ENCODE data around the gene IGSF3.
"Not testable (repeated sequence)": the region's sequence is repeated elsewhere in the genome, so short reads cannot be mapped to it uniquely, and the experiment has no call there.

IGSF3 gene

DNA sequence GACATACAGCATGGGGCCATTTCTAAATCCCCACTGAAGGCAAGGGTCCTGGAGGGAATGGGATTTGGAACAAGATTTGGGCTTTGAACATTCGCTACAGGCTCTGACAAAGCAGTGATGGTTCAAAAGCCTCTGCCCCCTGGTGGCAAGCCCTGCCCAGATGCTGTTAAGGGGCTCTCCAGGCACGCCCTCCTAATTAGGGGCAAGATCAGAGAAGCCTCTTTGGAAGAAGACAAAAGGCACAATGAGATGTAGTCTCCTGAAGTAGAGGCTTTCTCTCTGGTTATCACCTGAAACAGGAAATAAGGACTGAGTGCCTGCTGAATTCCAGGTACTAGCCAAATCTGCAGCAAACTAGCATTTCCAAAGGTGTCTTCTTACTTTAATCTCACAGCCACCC lies 37.5 kb downstream of the IGSF3 start:
- not testable (repeated sequence) for DNase-seq (ENCODE audit: low read depth)

DNA sequence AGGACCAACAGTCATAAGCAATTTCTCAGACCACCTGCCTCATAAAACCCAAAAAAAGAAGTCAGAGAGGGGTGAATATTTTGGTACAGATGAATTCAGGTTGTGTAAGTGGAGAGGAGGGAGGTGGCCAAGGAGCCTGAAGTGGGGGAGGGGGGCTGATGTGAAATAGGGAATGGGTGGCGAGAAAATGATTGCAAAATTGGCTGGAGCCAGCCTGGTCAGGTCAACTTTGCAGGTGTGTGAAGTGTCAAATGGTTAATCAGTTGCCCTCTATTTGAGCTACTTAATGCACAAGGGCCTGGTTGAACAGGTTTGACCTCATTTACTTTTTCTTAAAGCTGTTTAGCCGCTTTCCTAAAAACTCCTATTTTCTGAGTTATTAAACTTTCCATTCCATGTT lies 38.1 kb downstream of the IGSF3 start:
- DNase-seq (ENCODE audit: low read depth) = not testable (repeated sequence)

DNA sequence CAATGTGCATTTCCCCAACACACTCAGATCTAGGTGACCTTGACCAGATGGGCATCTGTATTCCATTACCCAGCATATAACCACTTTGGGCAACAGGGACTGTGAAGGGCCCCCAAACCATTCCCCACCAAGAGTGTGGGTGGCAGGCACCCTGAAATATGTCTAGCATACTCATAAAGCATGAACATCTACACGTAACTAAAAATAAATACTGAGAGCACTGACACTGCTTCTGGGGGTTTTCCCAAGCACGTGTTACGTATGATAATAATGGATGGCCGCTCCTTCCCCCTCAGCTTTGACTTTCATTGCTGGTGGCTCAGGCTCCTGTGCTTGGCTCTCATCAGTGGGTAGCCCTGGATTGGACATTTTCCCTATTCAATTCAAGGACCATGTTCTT lies 39.1 kb downstream of the IGSF3 start:
- DNase-seq (ENCODE audit: low read depth) = no peak

DNA sequence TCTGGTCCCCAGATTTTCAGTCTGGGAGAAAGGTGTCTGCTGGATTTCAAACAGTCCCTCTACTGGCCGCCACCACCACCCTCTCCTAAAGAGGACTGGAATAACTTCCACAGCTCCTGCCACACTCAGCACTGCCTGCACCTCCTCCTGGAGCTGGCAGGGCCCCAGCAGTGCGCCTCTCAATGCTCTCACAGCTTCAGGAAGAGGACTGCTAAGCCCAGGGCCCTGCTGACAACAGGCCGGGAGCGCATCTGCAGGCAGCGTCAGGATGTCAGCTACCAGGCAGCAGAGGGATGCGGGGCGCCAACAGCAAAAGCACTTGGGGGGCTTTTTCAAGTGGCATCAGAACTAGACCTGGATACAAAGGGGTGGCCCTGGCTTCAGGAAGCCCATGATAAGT lies 40.2 kb downstream of the IGSF3 start:
- not testable (repeated sequence) for DNase-seq (ENCODE audit: low read depth)

DNA sequence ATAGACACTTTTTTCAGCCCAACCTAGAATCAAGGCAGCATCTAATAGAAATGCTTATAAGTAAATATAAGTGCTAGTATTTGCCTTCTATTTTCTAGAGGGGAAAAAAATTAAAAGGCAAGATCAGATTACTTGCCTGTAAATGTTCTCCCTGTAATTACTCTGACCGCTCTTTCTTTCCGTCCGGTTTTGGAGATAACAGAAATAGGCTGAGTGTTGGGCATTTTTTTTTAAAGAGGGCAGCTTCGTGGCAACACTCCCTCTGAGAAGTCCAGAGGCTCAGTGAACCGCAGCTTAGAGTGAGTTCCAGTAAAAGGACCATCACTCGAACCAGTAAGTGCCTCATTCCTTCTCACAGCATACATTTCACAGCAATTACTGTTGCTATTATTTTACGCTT lies 40.6 kb downstream of the IGSF3 start:
- DNase-seq (ENCODE audit: low read depth) = not testable (repeated sequence)

DNA sequence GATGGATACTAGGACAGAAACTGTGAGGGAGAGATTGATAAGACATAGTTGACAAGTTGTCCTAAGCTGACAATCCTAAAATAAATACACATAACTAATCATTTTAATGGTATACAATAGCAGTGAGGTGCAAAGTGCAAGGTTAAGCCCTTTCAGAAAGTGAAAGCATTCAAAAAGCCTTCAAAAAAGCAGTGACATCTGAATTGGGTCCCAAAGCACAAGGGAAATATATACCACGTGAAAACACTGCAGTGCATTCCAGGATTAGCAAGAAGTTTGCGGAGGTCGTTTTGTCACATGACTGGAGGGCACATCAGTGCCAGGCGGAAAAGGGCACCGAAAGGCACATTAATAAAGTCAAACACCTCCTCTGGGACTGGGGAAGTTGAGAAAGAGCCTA lies 42.4 kb downstream of the IGSF3 start:
- DNase-seq (ENCODE audit: low read depth) = not testable (repeated sequence)

DNA sequence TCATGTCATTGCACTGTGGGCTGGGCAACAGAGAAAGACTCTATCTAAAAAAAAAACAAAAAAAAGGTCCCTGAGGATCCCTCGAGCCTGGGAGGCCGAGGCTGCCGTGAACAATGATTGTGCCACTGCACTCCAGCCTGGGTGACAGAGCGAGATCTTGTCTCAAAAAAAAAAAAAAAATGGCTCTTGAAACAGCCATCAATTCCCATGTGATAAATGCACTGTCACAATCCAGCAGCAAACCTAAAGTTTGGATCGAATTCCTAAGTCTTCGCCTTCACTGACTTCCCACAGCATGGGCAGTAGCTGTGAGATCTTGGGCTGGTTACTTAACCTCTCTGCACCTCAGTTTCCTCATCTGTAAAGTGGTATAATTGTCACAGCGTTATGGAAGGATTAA lies 43.5 kb downstream of the IGSF3 start:
- no peak for DNase-seq (ENCODE audit: low read depth)

DNA sequence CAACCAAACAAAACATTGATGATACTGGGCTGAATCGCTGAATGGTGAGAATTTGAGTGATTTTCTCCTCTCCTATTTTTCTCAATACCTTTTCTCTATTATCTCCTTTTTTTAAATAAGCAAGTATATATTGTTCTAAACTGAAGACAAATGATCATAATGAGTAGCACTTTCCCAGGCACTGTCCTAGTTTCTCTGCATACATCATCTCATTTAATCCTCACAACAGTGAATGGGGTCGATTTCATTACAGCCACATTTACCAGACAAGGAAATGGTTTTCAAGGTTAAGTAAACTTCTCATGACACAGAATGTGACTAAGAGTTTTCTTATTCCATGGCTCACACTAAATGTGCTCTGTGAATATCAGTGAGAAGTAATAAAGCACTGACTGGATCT lies 45.0 kb downstream of the IGSF3 start:
- not testable (repeated sequence) for DNase-seq (ENCODE audit: low read depth)

DNA sequence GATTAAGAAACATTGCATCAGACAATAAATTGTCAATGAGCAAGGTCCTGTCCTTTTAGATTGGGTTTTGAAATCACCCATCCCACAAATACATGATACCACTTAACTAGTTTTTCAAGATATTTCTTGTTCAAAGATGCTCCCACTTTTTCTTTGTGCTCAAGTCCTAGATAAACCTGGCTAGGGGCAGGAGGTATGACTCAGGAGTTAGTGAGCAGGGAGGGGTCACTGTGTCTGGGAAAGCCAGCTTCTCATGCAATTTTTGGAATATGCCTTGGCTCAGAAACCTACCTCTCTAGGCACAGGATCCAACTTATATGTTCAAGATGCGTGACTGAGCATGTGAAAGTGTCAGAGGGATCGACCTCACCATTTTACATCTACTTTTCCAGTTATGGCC lies 45.8 kb downstream of the IGSF3 start:
- DNase-seq (ENCODE audit: low read depth) = not testable (repeated sequence)

DNA sequence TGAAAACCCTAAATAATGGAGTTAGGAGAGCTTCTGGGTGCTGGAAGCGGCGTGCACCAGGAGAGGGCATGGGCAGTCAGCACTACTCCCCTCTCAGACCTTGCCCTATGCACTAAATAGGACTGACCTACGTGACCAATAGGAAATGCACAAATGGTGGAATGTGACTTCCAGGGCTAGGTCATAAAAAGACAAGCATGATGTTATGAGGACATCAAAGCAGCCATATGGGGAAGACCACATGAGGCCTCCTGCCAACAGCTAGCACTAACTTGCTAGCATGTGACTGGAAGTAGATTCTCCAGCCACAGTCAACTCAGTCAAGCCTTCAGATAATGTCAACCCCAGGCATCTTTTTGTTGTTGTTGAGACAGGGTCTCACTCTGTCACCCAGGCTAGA lies 47.1 kb downstream of the IGSF3 start:
- DNase-seq (ENCODE audit: low read depth) = not testable (repeated sequence)

DNA sequence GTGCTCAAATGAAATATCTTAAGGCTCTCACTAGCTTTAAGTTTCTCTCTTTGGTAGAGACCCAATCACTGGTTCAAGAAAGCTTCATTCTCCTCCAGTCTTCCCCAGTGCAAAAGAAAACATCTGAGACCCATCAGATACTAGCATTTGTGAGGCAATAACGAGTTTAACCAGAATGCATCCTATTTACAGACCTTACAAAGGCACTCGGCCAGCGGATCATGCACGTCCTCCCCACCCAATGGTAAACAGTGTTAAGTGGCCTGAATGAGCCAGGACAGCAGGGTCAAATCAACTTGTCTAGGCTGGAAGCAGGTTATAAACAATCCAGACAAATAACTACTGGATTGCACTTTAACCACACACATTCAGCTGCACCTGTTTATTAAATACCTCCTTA lies 48.4 kb downstream of the IGSF3 start:
- DNase-seq (ENCODE audit: low read depth) = not testable (repeated sequence)

DNA sequence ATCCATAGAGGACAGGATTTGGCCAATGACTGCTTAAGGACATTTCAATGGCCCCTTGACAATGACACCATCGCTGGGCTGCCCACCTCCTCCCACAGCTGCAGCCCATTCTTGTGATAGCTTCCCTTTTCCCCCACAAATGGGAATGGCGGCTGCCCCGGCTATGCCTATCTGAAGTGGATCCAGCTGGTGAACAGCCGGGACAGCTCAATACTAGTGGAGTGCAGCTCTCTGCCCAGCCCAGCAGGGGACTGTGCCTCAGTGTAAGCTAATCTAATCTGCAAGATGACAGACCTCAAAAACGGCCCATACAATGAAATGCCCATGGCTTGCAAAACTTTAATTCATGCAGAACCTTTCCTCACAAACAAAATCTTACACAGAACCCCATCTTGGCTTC lies 49.7 kb downstream of the IGSF3 start:
- DNase-seq (ENCODE audit: low read depth) = not testable (repeated sequence)

DNA sequence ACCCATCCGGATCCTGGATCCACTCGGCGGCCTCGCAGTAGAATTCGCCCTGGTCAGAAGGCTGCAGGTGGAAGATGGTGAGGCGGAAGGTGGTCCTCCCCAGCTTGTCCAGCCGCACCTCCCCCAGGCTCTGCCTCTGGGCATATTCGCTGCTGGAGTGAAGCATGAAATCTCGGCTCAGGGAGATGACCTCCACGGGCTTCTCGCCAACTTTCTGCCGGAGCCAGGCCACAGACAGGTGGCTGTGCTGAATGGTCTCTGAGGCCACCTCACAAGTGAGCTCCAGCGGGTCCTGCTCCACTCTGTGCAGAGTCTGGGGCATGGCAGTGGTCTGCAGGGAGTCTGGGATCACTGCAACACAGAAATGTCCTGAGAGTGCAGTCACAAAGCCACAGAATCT lies 53.7 kb downstream of the IGSF3 start:
- not testable (repeated sequence) for DNase-seq (ENCODE audit: low read depth)

DNA sequence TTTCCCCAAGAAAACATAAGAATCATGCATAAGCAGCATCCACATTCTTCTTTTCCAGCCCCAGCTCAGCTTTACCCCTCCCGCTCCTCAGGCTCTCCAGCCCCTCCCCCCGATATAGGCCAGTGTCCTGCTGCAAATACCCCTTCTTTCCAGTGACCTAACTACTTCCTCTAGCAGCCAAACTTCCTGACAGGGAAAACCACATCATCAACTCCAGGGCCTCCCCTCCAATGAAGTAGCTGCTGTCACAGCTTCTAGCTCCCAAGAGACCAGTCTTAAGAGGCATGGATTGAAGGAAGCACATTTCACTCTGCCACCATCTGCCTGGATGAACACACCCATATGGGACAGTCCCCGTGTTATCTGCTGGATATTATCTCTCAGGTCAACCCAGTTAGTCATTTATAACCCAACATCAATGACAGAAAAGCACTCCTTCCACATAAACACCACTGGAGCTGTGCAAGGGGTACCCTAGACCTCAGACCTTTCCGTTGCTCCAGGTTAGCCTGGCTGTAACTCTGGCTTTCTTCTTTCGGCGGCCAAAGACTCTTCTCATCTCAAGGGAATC lies 57.6 kb downstream of the IGSF3 start:
- DNase-seq (ENCODE audit: low read depth) = not testable (repeated sequence)

DNA sequence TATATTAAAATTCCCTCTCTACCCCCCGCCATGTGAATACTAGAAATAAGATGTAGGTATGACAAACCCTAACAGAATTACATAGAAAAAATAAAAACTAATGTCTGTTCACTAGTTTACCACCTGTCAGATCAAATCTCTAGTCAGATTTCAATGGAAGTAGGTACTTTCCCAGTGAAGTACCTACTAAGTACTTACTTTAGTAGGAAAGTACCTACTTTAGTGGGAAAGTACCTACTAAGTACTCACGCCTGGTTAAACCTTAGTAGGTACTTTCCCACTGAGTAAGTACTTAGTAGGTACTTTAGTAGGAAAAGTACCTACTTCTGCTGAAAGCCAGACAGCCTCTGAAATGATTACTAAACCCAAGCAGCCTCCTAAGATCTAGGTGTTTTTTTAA lies 58.7 kb downstream of the IGSF3 start:
- not testable (repeated sequence) for DNase-seq (ENCODE audit: low read depth)

DNA sequence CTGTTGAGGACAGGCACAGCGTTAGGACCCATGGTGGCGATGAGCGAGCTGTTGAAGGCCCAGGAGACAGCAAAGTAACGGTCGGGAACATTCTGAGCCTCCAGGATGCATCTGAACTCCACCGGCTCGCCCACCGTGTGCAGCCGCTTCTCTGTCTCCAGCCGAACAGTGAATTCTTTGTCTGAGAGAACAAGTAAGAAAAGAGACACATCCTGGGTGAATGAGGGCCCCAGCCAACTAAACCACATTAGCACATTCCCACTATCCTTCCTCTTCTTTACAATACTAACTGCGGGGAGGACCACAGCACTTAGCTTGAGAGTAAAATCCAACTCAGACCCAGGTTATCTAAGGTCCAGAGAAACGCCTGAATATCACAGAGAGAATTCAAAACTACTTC lies 59.4 kb downstream of the IGSF3 start:
- not testable (repeated sequence) for DNase-seq (ENCODE audit: low read depth)

DNA sequence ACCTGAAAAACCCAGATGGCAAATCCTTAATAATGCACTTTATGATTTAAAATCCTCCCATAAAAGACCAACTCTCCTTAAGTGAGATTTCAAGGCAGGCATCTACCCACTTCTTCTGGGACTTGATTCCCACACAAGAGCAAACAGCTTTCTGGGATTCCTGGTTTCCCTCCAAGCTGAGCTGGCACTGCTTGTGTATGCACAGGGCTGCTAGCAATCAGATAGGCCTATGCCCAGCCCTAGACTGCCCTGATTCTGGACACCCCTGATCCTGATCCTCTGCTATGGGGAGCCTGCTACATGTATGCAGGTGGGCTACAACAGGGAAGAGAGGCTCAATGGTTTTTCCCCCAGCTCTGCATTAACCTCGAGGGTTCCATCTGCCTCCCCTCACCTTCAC lies 60.1 kb downstream of the IGSF3 start:
- not testable (repeated sequence) for DNase-seq (ENCODE audit: low read depth)

DNA sequence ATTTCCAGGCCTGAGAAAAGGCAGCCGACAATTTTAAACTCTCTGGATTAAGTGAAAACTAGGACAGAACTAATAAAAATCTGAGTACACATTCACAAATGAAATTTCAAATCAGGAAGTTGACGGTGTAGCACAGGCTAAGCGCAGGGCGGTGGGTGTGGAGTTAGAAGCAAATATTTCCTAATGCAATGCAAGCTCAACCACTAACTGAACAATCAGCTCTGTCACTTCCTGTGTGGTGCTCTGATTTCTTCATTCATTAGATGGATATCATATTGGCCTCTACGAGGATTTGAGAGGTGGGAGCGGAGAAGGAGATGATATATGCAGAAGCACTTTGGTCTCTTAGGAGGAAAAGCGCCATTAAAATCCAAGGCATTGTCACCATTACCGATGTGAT lies 61.5 kb downstream of the IGSF3 start:
- not testable (repeated sequence) for DNase-seq (ENCODE audit: low read depth)

DNA sequence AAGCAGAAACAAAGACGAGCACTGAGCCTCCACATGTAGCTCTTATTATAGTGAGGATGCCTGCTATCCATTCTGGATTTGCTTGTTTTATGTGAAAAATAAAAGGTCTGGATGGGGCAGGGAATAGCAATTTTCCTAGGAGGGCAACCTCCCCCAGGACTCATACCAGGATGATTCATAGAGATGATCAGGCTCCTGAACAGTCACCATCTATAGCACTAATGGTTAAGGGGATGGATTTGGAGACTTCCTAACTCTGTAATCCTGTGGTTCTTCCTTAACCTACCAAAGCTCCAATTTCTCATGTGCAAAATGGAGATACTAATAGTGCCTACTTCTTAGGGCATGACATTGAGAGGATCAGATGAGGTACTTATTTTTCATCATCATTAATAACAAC lies 62.2 kb downstream of the IGSF3 start:
- no peak for DNase-seq (ENCODE audit: low read depth)

DNA sequence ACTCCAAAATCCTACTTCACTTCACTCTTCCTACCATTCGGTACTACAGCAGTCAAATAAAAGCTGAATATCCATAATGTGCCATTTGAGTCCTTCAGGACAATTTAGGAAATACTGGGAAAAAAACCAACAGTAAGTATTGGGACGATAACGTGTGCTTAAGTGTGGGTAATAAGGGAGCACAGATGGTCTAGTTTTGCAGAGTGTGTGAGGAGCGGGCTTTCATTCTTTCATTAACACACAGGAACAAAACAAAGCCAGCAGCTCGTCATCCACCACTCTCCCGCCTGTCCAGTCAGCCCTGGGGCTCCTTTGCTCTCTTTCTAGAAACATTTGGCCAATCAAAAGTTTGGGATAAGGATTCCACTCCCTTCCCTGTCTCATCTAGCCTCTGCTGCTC lies 63.1 kb downstream of the IGSF3 start:
- DNase-seq (ENCODE audit: low read depth) = not testable (repeated sequence)

DNA sequence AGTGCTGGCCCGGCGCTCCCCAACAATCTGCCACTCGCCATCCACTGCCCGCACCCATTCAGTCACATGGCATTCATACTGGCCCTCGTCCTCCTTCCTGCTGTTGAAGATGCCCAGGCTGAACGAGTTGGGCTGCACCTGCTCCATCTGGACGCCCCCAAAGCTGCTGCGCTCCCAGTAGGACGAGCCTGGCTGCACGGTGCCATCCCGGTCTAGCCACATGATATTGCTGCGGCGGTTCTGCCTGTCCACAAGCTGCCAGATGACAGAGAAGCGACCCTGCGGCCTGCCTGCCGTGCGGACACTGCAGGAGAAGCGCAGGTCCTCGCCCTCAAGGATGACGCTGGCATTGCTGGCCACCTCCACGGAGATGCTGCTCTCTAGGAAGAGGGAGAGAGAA lies 63.9 kb downstream of the IGSF3 start:
- not testable (repeated sequence) for DNase-seq (ENCODE audit: low read depth)

DNA sequence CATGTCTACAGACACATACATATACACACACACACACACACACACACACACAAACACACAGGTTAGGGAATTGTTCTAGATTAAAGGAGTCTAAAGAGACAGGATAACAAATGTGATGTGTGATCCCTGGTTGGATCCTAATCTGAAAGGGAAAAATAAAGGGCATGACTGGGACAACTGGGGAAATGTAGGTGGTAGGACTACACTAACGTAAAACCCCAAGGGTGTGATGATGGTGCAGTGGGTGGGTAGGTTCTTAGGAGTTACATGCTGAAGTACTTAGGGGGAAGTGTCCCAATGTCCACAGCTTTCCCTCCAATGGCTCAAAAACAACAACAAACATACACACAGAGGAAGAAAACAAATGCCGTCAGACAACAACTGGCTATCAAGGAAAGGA lies 68.2 kb downstream of the IGSF3 start:
- not testable (repeated sequence) for DNase-seq (ENCODE audit: low read depth)

DNA sequence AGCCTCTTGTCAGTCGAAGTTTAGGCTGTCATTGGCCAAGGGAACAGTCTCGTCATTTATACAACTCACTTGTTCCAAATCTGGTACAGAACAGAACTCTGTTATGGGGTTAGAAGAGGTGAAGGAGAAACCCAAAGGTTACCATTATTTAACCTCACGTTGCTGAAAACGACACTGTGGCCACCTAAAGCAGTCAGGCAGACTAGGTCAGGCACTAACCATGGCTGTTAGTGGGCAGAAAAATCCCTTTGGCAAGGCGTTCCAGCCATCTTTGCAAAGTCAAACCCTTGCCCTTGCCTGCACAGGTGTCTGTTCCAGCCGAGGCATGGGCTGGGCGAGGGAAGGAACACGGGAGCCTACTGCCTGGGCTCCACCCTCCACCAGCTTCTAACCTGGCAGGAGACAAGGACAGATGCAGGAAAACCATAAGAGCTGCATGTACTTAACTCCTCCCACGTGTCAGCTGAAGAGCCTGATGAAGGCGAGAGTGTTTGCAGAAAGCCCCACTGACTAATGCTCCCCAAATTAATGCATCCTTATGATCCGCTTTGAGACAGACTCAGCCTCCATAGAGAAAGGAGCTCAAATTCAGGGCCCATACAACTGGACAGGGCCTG lies 69.0 kb downstream of the IGSF3 start:
- not testable (repeated sequence) for DNase-seq (ENCODE audit: low read depth)

DNA sequence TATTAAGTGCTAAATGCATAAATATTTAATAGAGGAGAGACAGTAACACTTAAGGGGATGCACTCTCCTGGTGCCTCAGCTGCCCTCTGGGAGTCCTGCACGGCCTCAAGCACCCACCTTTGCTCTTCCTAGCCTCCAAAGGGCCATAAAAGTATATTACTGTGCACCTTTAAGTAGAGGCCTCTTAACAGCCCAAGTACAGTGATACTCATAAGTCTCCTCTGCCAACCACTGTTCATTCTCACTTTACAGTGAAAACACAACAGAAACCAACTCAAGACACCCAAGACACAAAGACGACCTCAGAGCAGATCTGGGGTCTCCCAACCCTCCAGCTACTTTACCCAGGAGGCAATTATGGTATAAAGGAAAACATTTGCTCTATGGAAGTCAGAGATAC lies 70.1 kb downstream of the IGSF3 start:
- not testable (repeated sequence) for DNase-seq (ENCODE audit: low read depth)
